Tongue (tissue), 3 donors: Measurements from ENCODE around the gene THAP11. TPM values are rescaled to one million over a fixed set of nuclear protein-coding genes. Genes with fewer than 3 reads are reported as not detected.

Source experiments
- DNase-seq: peaks from one replicate; pipeline ENCODE4 v3.0.0-alpha.2; 2015
- small RNA-seq: library from RNA; depleted of rRNA; stranded (forward); fragments of <200 nt; gene quantifications from one replicate; pipeline ENCODE3, GENCODE V24; 2014; ENCODE audit warnings: low replicate concordance
- total RNA-seq: library from RNA; depleted of rRNA; stranded (reverse); fragments of >200 nt; gene quantifications from one replicate; pipeline ENCODE4 v1.2.3, GENCODE V29; 2014

The THAP11 gene
- total RNA-seq, 1 donor from 2014 or later = 50.7 TPM

DNA sequence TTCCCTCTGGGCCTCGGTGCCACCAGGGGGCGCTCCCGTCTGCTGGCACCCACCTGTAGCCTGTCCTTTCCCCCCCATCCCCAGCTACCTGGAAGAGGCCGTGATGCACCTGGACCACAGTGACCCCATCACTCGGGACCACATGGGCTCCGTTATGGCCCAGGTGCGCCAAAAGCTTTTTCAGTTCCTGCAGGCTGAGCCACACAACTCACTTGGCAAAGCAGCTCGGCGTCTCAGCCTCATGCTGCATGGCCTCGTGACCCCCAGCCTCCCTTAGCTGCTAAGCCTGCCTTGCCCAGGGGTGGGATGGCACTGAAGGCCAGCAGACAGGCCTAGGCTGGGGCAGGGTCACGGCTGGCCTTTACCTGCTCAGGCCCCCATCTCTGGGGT is 41.7 kb downstream of the THAP11 start:
- DNase-seq = peak; percentile 56

DNA sequence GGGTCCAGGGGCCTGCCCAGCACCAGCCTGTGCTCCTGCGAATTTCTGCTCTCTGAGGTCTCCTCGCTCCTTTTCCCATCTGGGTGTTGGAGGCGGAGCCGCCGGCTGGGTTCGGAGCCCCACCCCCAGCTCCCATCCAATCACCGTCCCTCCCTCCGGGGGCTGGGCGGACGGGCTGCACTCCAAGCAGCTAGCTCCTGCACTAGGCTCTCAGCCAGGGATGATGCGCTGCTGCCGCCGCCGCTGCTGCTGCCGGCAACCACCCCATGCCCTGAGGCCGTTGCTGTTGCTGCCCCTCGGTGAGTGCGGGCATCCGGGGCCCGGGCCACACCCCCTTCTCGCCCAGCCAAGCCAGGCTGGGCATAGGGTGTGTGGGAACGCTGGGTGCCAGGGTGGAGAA is 42.6 kb downstream of the THAP11 start, which contains the start of gene NRN1L:
Gene NRN1L, plus strand, starts transcription at position 202 of the 400 bp plus-strand sequence. Its CDS starts 19 bp downstream, at position 221.
- peak; percentile 95 for DNase-seq

DNA sequence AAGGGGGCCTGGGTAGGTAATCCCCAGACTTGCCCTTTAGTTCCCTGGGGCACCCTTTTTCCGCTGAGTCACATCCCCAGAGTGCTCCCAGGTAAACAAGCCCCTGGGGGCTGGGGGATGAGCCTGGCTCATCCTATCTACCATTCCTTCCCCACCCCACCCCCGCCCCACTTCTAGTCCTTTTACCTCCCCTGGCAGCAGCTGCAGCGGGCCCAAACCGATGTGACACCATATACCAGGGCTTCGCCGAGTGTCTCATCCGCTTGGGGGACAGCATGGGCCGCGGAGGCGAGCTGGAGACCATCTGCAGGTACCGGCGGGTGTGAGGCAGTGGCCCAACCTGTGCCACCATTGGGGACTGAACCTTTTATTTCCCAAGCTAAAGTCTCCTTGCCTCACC is 43.4 kb downstream of the THAP11 start:
- no peak for DNase-seq

DNA sequence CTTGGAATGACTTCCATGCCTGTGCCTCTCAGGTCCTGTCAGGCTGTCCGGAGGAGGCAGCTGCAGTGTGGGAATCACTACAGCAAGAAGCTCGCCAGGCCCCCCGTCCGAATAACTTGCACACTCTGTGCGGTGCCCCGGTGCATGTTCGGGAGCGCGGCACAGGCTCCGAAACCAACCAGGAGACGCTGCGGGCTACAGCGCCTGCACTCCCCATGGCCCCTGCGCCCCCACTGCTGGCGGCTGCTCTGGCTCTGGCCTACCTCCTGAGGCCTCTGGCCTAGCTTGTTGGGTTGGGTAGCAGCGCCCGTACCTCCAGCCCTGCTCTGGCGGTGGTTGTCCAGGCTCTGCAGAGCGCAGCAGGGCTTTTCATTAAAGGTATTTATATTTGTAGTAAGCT is 43.9 kb downstream of the THAP11 start:
- no peak for DNase-seq

DNA sequence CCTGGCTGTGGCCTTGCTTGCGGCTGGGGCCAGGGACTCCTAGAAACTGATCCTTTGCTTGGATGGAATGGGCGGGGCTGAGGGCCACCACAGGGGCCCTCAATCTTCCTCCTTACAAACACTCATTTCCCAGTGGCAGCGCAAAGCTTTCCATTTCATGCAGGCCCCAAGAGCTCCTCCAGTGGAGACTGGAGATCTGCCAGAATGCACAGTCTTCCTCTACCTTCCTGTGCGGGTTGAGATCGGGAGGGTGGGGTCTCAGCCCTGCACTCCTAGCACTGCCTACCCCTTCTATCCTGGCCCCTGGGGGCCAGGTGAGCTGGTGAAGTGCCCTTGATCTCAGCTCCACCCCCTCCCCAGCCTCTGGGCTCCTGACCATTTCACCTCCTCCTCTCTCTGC is 44.3 kb downstream of the THAP11 start:
- DNase-seq = no peak

DNA sequence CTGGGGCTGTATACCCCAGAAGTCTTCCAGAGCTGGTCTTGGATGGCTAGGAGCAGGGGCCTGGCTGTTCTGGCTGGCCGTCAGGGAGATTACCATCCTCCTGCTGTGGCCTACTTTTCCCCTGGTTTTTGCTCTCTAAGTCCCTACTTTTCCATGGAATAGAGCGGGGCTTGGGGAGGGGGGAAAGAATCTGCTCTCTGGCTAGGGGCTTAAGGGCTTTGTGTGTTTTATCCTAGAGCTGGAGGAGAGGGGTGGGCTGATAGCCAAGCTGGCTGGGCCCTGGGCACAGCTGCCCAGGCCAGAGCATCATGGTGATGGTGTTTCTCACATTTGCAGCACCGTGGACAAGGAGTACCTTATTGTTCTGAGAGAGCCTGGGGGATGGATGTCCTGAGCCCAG is 46.2 kb downstream of the THAP11 start:
- DNase-seq = peak; percentile 51

DNA sequence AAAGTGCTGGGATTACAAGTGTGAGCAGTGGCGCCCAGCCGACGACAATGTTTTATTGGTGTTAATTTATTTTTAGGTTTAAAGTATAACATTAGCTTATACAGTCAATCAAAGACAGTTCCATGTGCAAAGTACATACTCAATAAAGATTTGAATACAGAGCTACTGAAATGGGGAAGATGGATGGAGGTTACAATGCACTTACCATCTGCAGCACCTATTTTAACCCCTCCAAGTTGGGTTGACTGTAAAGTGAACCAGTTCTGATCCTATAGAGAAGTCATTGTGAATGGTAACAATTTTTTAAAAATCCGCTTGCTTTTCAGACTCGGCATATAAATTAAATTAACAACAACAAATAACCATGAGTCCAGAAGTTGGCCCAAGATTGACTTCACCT is 50.3 kb downstream of the THAP11 start:
- DNase-seq = no peak

DNA sequence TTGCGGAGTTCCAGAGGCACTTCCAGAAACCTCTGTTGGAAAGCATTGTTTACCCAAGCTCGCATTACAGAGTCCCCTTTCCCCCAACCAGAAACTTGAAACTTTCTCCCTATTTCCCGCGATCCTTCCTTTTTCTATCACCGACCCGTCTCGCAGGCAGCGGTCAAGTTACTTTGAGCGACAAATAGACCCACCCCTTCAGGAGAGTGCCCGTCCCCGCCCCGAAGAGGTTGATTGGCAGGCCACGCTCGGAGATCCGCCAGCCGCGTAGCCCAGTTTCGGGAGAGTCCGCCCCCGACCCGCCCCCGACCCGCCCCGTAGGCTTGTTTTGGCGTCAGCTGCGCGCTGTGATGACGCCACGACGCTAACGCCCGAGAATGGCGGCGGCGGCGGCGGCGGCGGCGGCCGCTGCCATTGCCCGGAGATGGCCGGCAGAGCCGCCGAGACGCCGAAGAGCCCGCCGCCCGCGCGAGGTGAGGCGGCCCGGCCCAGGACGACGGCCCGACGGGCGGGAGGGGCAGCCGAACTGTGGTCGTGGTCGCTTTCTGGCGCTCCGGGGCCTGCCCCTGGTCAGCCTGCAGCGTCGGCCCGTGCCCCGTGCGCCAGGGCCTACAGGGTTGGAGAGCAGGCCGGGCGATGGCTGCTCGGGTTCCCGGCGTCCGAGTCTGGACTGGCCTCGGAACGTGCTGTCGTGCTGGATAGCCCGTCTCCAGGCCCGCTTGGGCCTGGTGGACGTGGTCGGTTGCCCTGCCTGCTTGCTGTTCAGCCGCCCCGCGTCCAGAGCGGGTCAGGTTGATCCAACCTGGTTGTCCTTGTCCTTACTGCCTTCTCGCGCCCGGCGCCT is 51.0 kb downstream of the THAP11 start, which contains the start of gene PSKH1:
Gene PSKH1, plus strand, starts transcription at position 356 of the 844 bp plus-strand sequence. CDS start 15,496 bp downstream, outside the sequence.
- peak; percentile 99 for DNase-seq

Small RNA genes lying within 50 kb of the gene (small RNA-seq; reads per million reads assigned to genes)
- gene AC040162.2 (not detected), gene NRN1L (not detected)

Other genes with a start within 250 kb of the THAP11 start
- gene CARMIL2, start 197.2 kb upstream of the THAP11 start, total RNA-seq = 2.3 TPM
- gene ACD, start 182.1 kb upstream of the THAP11 start, total RNA-seq = 7.3 TPM
- gene PARD6A, start 181.4 kb upstream of the THAP11 start, total RNA-seq = 2.2 TPM
- 13.6 TPM for gene ENKD1, start 175.6 kb upstream of the THAP11 start, total RNA-seq
- 3.4 TPM for gene C16orf86, start 175.5 kb upstream of the THAP11 start, total RNA-seq
- gene GFOD2, start 123.0 kb upstream of the THAP11 start, total RNA-seq = 12.5 TPM
- 10.5 TPM for gene RANBP10, start 35.8 kb upstream of the THAP11 start, total RNA-seq
- gene TSNAXIP1, start 35.4 kb upstream of the THAP11 start, total RNA-seq = 1.1 TPM
- gene NUTF2, start 4.6 kb downstream of the THAP11 start, total RNA-seq = 124 TPM
- 20.8 TPM for gene CENPT, start 5.4 kb downstream of the THAP11 start, total RNA-seq
- gene EDC4, start 30.7 kb downstream of the THAP11 start, total RNA-seq = 67.6 TPM
- not detected for gene NRN1L, start 42.6 kb downstream of the THAP11 start, total RNA-seq
- 18.9 TPM for gene PSKH1, start 50.9 kb downstream of the THAP11 start, total RNA-seq
- gene CTRL, start 89.5 kb downstream of the THAP11 start, total RNA-seq = 0.51 TPM
- gene PSMB10, start 94.5 kb downstream of the THAP11 start, total RNA-seq = 50.2 TPM
- 7.3 TPM for gene LCAT, start 101.8 kb downstream of the THAP11 start, total RNA-seq
- gene SLC12A4, start 126.3 kb downstream of the THAP11 start, total RNA-seq = 70.4 TPM
- not detected for gene DPEP3, start 138.2 kb downstream of the THAP11 start, total RNA-seq
- gene DPEP2, start 157.2 kb downstream of the THAP11 start, total RNA-seq = 12.1 TPM
- not detected for gene DPEP2NB, start 173.6 kb downstream of the THAP11 start, total RNA-seq
- 9.7 TPM for gene DDX28, start 180.9 kb downstream of the THAP11 start, total RNA-seq
- 13.7 TPM for gene DUS2, start 181.0 kb downstream of the THAP11 start, total RNA-seq
- 30.9 TPM for gene NFATC3, start 243.1 kb downstream of the THAP11 start, total RNA-seq